MM.1S (cell line): ENCODE measurements around the gene ADAMTS17.

Experiments used
- DNase-seq: peaks from one replicate; pipeline ENCODE4 v3.0.0-alpha.2; 2015
- H2AFZ ChIP-seq: fragments of 300-600 bp; sonication (generic); 2 replicates; pipeline ENCODE4 v1.6.0; 2016; ENCODE audit warnings: antibody characterized with exemption, low read length
- H3F3A ChIP-seq: fragments of 300-600 bp; sonication (generic); 2 replicates; pipeline ENCODE4 v1.6.1; 2016; ENCODE audit warnings: mild to moderate bottlenecking, antibody characterized with exemption, low read length, moderate library complexity, mixed read lengths; ENCODE audit not compliant: insufficient read depth
- H3K27ac ChIP-seq: fragments of 300-600 bp; sonication (generic); 2 replicates; pipeline ENCODE4 v1.5.1; 2016; ENCODE audit warnings: mild to moderate bottlenecking, low read length
- H3K27me3 ChIP-seq: fragments of 300-600 bp; sonication (generic); replicated peaks from 2 replicates; pipeline ENCODE4 v1.6.0; 2016; ENCODE audit warnings: low read length; ENCODE audit not compliant: insufficient read depth
- H3K36me3 ChIP-seq: fragments of 300-600 bp; sonication (generic); replicated peaks from 2 replicates; pipeline ENCODE4 v1.6.1; 2016; ENCODE audit warnings: mild to moderate bottlenecking, low read length, mixed read lengths; ENCODE audit not compliant: insufficient read depth
- H3K4me1 ChIP-seq: fragments of 300-600 bp; sonication (generic); 2 replicates; pipeline ENCODE4 v1.6.1; 2016; ENCODE audit warnings: low read length, mixed read lengths
- H3K4me2 ChIP-seq: fragments of 300-600 bp; sonication (generic); 2 replicates; pipeline ENCODE4 v1.6.0; 2016; ENCODE audit warnings: low read depth, low read length
- H3K4me3 ChIP-seq: fragments of 300-600 bp; sonication (generic); 2 replicates; pipeline ENCODE4 v1.5.1; 2016; ENCODE audit warnings: low read length, mixed read lengths
- H3K79me2 ChIP-seq: fragments of 300-600 bp; sonication (generic); 2 replicates; pipeline ENCODE4 v1.6.1; 2016; ENCODE audit warnings: mixed run types, low read length, mixed read lengths
- H3K9ac ChIP-seq: fragments of 300-600 bp; sonication (generic); 2 replicates; pipeline ENCODE4 v1.6.1; 2016; ENCODE audit warnings: low read length, mixed read lengths
- H3K9me2 ChIP-seq: fragments of 300-600 bp; sonication (generic); replicated peaks from 2 replicates; pipeline ENCODE4 v1.6.1; 2016; ENCODE audit warnings: mild to moderate bottlenecking, low read length, mixed read lengths; ENCODE audit not compliant: insufficient read depth
- H3K9me3 ChIP-seq: fragments of 300-600 bp; sonication (generic); replicated peaks from 2 replicates; pipeline ENCODE4 v1.6.1; 2016; ENCODE audit warnings: mild to moderate bottlenecking, low read length, mixed read lengths; ENCODE audit not compliant: insufficient read depth
- H4K20me1 ChIP-seq: fragments of 300-600 bp; sonication (generic); 2 replicates; pipeline ENCODE4 v1.6.1; 2016; ENCODE audit warnings: mild to moderate bottlenecking, low read length, moderate library complexity, mixed read lengths; ENCODE audit not compliant: insufficient read depth
- CTCF ChIP-seq: fragments of 300-600 bp; sonication (generic); IDR thresholded peaks from 2 replicates; pipeline ENCODE4 v1.5.1; 2016; ENCODE audit warnings: antibody characterized with exemption, low read length, mixed read lengths
- EZH2 ChIP-seq: fragments of 300-600 bp; sonication (generic); optimal IDR thresholded peaks from 2 replicates; pipeline ENCODE3; 2017; ENCODE audit warnings: low read depth, mild to moderate bottlenecking, antibody characterized with exemption, low read length, mixed read lengths
- EZH2phosphoT487 ChIP-seq: fragments of 300-600 bp; sonication (generic); IDR thresholded peaks from 2 replicates; pipeline ENCODE4 v1.6.1; 2018; ENCODE audit warnings: antibody characterized with exemption, low read length

Gene ADAMTS17

DNA sequence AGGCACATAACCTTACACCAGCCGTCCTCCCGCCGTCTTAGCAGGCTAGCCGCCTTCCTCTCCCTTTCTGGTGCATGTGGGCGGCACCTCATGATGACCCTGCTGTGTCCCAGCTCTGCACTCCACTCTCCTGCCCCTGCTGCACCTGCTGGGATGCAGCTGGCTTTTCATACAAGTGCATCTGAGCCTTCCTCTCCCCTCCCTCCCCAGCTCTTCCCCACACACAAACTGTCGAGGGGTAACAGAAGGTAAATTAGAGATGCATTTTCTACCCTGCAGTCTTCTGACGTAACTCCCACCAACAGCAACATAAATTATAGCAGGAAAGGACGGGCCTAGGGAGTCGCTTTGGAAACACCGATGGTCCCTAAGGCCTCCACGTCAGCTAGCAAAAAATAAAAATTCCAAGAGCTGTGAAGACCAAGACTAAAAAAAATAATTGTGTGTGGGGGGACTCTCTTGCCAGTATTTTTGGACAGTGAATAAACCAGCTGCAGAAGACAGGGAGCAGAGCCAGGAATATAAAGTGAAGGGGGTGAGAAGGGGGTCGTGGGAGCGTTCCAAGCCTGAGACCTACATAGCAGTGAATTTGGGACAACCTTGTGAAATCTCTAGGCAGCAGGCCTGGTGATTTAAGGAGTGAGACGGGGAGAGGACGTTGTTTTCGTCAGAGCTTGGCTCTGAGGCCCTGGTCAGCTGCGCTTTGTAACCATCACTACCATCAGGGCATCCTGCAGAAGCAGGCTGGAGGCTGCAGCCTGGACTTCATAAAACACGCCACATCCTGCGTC, 216.2 kb downstream of the ADAMTS17 start:
- no peaks in the 10 kb centered on the region for H3K27me3 ChIP-seq
- no peaks in the 10 kb centered on the region for H3K79me2 ChIP-seq
- H3K4me1 ChIP-seq, result no peaks in the 10 kb centered on the region
- no peaks in the 10 kb centered on the region for H3K9me3 ChIP-seq
- no peaks in the 10 kb centered on the region for H3K36me3 ChIP-seq
- no peak overlapping the region for H3K27ac ChIP-seq
- no peak for DNase-seq
- TF ChIP-seq EZH2phosphoT487, result no peak
- no peak overlapping the region for H3K4me2 ChIP-seq
- H3K4me3 ChIP-seq, result no peak overlapping the region
- no peak overlapping the region for H2AFZ ChIP-seq
- no peaks in the 10 kb centered on the region for H3K9me2 ChIP-seq
- H3F3A ChIP-seq, result no peaks in the 10 kb centered on the region
- no peak overlapping the region for H3K9ac ChIP-seq
- H4K20me1 ChIP-seq, result no peaks in the 10 kb centered on the region

- H3K9me3 ChIP-seq, result no peaks in the 10 kb centered on the region
- H3K4me2 ChIP-seq, result no peak overlapping the region
- no peaks in the 10 kb centered on the region for H3K4me1 ChIP-seq
- H3F3A ChIP-seq, result no peaks in the 10 kb centered on the region
- no peak for TF ChIP-seq CTCF
- no peak for TF ChIP-seq EZH2phosphoT487
- no peak for TF ChIP-seq EZH2
- H3K27me3 ChIP-seq, result no peaks in the 10 kb centered on the region
- H3K4me3 ChIP-seq, result no peak overlapping the region
- DNase-seq, result no peak
- H3K9me2 ChIP-seq, result no peaks in the 10 kb centered on the region
- no peak overlapping the region for H3K27ac ChIP-seq
- no peaks in the 10 kb centered on the region for H3K79me2 ChIP-seq
- H3K9ac ChIP-seq, result no peak overlapping the region
- no peaks in the 10 kb centered on the region for H3K36me3 ChIP-seq
- no peaks in the 10 kb centered on the region for H4K20me1 ChIP-seq
- no peak overlapping the region for H2AFZ ChIP-seq
Measured at GRCh38 chr15:100124936-100125335, 216.8 kb downstream of the ADAMTS17 start.

DNA sequence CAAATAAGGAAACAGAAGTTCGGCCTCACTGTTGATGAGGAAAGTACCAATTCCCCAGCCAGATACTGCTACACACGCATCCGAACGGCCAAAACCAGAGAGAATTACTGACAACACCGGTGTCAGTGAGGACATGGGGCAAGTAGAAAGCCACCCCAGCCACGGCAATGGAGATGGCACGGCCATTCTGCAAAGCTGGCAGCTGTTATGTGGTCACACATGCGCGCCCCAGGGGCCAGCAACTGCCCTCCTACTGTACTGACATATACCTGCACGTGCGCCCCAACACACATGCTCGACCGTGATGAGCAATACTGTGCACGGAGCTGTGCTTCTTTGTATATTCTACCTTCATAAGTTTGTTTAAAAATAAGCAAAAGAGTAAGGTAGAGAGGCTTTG, 217.4 kb downstream of the ADAMTS17 start:
- Histone ChIP-seq H2AFZ (no peak overlapping the region), H3K79me2 (no peaks in the 10 kb centered on the region), H3K27ac (no peak overlapping the region), H3K9me3 (no peaks in the 10 kb centered on the region), H3K4me3 (no peak overlapping the region), H3K9ac (no peak overlapping the region), H4K20me1 (no peaks in the 10 kb centered on the region), H3K4me2 (no peak overlapping the region), H3K4me1 (no peaks in the 10 kb centered on the region), H3K36me3 (no peaks in the 10 kb centered on the region), H3K9me2 (no peaks in the 10 kb centered on the region), H3K27me3 (no peaks in the 10 kb centered on the region), H3F3A (no peaks in the 10 kb centered on the region)
- no peak for TF ChIP-seq EZH2
- no peak for DNase-seq

DNA sequence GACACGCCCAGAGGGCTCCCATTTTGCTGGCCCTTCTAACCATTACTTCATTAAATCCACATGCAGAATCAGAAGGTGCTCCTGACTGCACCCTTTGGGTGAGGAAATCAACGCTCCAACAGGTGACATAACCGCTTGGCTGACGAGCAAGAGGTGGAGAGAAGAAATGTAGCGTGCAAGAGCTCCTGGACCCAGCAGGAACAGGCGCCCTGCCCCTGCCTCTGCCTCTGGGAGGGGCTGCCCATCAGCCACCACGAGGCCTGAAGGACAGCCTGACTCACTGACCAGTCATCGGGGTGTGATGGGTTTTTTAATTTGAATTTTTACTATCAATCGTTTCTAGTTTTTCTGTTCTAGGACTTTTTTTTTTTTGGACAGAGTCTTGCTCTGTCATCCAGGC, 218.2 kb downstream of the ADAMTS17 start:
- Histone ChIP-seq H4K20me1 (no peaks in the 10 kb centered on the region), H3K9me3 (no peaks in the 10 kb centered on the region), H3K4me3 (no peak overlapping the region), H3K9ac (no peak overlapping the region), H2AFZ (no peak overlapping the region), H3K79me2 (no peaks in the 10 kb centered on the region), H3K27me3 (no peaks in the 10 kb centered on the region), H3K4me2 (no peak overlapping the region), H3K9me2 (no peaks in the 10 kb centered on the region), H3K36me3 (no peaks in the 10 kb centered on the region), H3K27ac (no peak overlapping the region), H3K4me1 (no peaks in the 10 kb centered on the region), H3F3A (no peaks in the 10 kb centered on the region)
- no peak for TF ChIP-seq EZH2phosphoT487
- TF ChIP-seq EZH2, result no peak
- no peak for TF ChIP-seq CTCF
- DNase-seq, result no peak
